ENCODE measurements around the gene CS.
A peak's percentile ranks its signal among the peaks of the same experiment; 100 is the strongest.
"Not testable (repeated sequence)": the region's sequence is repeated elsewhere in the genome, so short reads cannot be mapped to it uniquely, and the experiment has no call there.

Gene CS

DNA sequence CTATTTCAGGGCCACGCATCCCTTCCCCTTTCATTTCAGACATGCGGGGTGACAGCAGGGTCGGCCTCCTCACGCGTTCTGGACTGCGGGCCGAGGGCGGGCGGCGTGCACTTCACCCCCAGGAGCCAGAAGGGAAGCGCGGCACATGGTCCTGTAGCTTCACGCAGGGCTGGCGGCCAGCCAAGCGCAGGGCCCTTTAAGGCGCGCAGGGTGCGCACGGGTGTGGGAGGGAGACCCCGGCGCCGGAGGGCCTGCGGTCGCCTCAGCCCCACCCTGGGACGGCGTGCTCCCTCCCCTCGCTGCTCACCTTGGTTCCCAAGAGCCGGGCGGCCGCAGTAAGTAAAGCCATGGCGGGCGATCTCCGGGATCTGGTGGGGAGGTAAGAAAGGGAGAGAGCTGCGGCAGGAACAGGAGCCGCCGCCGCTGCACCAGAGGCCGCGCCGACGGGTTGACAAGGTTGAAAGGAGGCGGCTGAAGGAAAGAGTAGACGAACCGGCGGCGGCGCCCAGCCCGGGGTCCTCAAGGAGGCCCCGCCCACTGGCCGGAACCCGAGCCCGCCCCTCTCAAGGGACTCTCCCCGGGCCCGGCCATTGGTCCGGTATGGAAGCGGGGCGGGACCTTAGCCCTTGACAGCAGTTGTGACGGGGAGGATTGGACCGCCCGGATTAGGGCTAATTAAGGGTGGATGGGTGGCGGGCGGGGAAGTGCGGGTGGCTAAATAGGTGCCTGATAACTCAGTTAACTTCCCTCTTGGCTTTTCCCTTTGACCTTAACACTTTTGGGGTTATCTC lies at the start of gene CS:
TSS of gene CS (minus strand) at position 478 of the 791 bp plus-strand sequence. CDS start at position 349, 129 bp downstream.
- peak; percentile 99 for DNase-seq

DNA sequence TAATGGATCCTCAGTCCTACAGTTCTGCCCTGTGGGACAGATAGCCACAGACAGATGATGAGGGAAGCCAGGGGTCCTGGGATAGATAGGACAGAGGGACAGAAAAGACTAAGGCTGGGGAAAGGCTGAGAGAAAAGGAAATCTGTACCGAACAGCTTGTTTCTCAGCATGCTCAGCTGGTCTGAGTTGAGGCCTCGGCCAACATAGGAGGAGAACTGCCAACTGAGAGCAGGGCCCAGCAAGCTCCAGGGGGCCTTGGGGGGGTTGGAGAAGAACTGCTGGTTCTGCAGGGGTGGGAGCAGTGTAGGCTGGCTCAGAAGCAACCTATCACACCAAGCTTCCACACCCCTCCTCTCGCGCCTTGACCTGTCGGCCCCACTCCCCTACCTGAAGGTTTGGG lies 48.6 kb upstream of the CS start:
- no peak for DNase-seq

DNA sequence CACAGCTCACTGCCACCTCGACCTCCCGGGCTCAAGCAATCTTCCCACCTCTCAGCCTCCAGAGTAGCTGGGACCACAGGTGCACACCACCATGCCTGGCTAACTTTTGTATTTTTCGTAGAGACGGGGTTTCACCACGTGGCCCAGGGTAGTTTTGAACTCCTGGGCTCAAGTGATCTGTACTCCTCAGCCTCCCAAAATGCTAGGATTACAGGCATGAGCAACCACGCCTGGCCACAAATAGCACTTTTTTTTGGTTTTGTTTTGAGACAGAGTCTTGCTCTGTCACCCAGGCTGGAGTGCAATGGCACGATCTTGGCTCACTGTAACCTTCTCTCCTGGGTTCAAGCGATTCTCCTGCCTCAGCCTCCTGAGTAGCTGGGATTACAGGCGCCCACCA lies 47.1 kb upstream of the CS start:
- DNase-seq = not testable (repeated sequence)

DNA sequence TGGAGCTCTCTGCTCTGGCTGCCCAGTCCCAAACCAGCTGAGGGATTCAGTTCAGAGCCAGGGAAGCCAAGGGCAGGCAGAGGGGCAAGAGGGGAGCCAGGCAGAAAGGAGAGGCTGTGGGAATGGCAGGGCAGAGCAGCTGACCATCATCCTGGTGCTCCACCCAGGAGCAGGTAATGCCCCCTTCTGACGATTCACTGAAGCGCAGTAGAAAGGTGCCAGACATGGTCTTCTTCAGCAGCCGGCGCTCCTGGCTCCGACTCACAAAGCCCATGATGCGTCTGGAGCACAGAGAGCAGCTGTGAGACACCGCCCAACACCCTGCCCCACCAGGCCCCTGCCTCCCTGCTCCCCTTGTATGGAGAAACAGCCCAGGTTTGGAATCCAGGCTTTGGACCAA lies 46.5 kb upstream of the CS start:
- DNase-seq = no peak

DNA sequence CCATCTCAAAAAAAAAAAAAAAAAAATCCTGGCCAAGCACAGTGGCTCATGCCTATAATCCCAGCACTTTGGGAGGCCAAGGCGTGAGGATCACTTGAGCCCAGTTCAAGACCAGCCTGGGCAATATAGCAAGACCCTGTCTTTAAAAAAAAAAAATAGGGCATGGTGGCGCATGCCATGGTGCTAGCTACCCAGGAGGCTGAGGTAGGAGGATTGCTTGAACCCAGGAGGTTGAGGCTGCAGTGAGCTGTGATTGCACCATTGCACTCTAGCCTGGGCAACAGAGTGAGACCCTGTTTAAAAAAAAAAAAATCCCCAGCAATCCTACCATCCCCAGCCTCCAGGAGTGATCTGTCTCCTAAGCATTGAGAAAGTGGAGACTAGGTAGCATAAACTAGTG lies 42.2 kb upstream of the CS start:
- not testable (repeated sequence) for DNase-seq

DNA sequence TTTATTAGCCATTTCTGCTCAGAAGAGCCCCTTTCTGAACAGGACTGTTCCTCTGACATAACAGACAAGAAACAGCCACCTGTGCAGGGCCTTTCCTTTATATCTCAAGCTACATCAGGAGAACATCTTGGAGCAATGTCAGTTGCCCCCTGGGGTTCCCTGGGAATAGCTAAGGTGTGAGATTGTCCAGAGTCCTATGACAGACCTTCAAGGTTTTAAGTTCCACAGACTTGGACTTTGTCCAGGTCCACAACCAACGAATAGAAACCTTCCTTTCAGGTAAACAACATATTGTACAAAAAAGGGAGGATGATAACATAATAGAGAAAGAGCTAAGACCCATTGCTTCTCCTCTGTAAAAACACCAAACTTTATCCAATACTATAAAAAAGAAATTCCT lies 41.5 kb upstream of the CS start:
- no peak for DNase-seq

DNA sequence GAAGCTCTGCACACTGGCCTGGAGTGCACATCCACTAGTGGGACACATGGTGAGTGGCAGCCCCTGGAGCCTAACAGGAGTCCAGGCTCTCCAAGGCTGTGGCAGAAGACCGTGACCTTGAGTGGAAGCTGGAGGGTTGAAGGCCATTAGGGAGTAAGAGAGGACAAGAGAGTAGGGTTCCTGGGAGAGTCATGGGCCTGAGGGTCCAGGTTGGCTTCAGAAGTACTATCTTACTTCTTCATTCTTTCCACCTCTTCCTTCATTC lies 39.0 kb upstream of the CS start:
- DNase-seq = no peak

DNA sequence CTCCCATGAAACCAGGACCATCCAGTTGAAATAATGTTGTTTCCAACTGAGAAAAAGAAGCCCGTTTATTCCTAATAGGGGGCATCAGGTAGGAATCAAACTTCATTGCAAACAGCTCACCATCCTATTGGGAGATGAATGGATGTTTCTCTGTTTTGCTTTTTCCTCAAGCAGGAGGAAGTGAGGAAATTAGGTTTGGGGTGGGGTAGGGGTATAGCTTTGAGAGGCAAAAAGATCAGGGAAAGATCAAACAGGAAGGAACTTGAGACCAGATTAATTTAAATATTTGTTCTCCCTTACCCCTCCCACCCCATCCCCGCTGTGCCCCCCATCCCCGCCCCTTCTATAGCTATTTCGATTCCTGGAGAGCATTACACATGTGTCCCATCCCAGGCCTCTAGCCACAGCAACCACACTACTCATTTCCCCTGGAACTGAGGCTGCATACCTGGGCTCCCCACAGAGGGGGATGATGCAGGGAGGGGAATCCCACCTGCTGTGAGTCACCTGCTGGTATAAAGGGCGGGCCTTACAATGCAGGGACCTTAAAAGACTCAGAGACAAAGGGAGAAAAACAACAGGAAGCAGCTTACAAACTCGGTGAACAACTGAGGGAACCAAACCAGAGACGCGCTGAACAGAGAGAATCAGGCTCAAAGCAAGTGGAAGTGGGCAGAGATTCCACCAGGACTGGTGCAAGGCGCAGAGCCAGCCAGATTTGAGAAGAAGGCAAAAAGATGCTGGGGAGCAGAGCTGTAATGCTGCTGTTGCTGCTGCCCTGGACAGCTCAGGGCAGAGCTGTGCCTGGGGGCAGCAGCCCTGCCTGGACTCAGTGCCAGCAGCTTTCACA lies 38.4 kb upstream of the CS start, which contains the start of gene IL23A:
TSS of gene IL23A (plus strand) at position 577 of the 850 bp plus-strand sequence. CDS start at position 738, 161 bp downstream.
- no peak for DNase-seq

DNA sequence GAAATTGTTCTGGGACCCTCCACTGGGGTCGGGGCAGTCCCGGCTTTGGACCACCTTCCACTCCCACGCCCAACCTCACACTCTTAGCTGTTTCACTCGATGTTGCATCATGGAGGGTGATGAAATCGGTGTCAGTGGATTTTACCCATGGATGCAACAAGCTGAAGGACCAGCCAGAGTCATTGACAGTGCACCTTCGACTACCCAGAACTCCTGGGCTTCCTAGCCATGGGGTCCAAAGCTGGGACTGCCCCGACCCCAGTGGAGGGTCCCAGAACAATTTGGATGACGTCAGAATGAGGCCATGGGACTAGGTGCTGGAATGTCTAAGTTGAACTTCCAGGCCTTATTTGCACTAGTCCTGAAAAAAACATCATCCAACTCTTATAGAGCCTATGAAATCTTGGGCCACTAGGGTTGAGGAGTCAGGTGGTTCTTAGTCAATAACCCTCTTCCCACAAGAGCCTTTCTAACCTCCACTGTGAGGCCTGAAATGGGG lies 37.7 kb upstream of the CS start:
- no peak for DNase-seq

DNA sequence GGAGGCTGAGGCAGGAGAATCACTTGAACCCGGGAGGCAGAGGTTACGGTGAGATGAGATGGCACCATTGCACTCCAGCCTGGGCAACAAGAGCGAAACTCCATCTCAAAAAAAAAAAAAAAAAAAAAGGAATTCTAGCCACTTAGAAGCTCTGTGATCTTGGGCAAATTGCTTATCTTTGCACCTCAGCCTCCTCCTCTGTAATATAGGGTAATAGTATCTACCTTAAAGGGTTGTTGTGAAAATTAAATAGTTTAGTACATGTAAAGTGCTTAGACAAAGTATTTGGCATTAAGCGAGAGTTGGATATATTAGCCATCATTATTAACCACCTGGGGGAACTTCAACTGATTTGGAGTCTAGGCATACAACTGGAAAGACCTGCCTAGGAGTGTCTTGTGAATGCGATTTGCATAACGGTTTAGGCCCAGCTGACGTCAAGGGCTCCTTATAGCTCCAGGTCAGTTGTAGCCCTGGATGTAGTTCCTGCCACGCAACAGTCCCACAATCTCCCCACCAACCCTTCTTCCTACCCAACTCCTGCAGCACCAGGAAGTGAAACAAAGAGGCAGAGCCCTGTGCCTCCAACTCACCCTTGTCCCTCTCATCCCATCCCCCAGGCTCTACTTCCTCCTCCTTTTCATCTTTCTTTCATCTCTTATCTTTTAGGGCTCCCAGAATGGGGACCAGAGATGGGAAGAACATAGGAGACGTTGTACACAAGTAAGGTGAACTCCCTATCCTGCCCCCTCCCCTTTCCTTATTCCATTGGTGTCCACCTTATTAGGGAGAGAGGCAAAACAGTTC lies 36.4 kb upstream of the CS start:
- DNase-seq = no peak

DNA sequence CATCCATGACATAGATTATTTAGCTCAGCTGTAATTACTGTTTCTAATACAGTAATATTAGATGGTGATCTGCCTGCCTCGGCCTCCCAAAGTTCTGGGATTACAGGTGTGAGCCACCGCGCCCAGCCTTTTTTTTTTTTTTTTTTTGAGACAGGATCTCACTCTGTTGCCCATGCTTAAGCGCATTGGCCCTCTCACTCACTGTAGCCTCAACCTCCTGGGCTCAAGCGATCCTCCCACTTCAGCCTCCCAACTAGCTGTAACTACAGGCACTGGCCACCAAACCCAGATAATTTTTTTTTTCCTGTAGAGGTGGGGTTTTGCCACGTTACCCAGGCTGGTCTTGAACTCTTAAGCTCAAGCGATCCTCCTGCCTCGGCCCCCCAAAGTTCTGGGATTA lies 35.4 kb upstream of the CS start:
- DNase-seq = not testable (repeated sequence)

DNA sequence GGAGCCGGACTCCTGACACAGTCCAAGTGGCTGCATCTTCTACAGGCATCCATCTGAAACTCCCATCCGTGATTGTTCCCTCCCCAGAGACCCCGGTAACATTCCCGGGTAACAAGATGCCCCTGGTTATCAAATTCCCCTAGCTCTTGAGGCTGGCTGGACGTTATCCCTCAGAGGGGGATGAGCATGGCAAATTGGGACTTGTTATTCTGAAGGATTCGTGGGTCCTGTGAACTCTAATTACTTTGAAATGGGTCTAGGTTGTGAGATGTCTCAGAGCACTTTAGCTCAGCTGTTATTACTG lies 34.3 kb upstream of the CS start:
- DNase-seq = peak; percentile 20

DNA sequence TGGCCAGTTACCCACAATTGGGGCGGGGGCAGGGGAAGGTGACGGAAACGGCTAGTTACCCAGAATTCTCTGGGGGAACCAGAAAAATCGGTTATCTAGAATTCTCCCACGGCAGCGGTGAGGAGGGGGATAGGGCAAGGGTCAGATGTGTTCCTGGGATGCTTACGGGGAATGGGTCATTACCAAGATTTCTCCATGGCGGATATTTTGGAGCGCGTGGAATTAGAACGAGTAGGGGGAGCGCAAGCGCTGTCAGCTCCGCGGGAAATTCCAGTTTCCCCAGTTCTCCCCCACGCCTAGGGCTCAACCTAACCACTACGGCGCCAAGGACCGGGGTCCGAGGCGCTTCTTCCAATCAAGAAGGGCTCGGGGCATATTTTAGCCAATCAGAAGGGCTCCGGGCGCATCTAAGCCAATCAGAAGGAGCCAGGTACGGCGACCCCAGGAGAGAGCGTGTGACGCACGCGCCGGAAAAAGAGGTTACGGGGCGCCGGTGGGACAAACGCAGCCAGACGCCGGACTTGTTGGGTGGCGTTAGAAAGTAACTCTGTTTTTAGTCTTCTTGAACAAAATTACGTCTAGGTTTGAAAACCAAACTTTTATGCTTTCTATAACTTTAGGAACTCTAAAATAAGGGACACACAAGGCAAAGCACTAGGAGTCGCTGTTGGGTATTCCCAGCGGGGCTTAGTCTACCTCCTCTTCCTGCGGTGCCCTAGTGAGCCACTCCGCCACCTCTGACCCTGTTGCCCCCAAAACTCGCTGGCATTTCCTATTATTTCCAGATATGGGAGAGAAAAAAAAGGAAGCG lies 33.8 kb upstream of the CS start, which contains the start of gene PAN2:
TSS of gene PAN2 (minus strand) at position 322 of the 811 bp plus-strand sequence. CDS start 906 bp downstream, outside the sequence.
- DNase-seq = peak; percentile 99

DNA sequence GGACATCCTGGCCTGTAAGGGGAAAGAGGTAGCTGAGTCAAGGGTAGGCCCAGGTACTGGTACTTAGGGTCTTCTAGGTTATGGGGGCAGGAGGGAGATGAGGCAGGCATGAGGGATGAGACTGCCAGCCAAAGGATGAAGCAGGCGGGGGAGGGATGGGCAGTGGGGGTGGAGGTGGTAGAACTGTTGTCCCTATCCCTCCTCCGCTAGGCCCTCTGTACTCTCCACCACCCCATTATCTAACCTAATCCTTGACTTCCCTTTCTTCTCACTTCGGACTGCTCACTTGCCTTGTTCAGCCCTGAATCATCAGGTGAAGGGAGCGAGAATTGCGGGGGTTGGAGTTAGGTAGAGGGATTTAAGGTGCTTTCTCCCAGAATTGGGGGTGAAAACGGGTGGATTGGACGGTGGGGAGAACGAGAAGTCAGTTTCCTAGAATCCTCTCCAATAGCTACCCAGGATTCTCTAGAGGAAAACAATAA lies 33.1 kb upstream of the CS start:
- no peak for DNase-seq

DNA sequence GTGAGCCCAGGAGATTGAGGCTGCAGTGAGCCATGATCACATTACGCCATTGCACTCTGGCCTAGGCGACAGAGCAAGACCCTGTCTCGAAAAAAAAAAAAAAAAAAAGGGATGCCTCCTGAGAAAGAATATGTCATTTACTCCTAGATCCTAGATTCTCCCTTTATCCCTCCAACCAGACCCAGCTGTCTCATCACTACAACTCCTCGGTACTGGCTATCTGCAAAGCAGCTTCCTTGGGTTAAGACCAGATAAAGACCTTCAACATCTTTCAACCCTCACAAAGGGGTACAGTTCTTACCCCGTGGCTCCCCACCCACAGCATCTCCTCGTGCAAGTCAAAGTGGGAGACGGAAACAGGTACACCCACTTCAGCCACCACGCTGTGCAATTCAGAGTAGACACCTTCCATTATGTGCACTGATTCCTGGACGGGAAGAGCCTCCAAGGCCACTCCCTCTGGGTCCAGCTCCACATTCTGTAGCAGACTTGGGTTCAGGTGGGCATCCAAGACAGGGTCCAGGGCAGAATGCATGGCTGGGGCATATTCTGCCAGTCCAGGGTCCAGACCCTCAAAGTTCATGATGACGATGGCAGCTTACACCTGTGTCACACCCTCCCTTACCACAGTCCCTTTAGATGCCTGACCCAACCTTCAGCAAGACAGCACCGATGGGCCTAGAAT lies 32.5 kb upstream of the CS start:
- DNase-seq = no peak

DNA sequence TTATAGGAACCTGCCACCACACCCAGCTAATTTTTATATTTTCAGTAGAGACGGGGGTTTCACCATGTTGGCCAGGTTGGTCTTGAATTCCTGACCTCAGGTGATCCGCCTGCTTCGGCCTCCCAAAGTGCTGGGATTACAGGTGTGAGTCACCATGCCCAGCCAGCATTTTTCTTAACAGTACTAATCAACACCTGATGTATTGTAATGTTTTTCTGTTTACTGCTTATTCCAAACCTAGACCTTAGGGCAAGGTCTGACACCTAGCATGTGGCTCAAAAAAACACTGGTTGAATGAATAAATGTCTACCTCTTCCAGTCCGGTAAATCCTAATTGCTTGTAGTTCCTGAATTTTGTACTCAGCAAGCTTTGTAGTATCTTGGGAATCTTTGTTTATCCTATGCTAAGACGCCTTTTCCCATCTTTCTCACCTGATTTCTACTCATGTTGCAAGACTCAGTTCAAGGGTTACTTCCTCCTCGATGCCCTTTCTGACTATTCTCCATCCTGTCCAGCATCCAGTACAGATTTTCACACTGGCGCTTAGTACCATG lies 30.9 kb upstream of the CS start:
- DNase-seq = no peak

DNA sequence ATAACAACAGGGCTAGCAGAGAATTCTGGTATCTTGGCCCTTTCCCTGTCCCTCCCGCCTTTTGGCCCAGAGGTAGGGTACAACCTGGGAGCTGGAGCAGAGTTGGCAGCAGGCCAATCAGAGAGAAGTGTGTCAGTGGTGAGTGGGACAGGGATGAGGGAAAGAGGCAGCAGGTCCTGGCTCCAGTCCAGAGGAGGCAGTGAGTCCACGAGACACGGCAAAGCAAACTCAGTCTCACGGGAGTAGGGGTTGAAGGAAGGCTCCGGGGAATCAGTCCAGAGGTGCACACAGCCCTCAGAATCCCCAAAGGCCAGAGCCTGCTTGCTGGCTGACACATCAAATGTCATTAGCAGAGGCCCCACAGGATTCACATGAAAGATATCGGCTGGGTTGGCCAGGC lies 26.4 kb upstream of the CS start:
- DNase-seq = no peak

DNA sequence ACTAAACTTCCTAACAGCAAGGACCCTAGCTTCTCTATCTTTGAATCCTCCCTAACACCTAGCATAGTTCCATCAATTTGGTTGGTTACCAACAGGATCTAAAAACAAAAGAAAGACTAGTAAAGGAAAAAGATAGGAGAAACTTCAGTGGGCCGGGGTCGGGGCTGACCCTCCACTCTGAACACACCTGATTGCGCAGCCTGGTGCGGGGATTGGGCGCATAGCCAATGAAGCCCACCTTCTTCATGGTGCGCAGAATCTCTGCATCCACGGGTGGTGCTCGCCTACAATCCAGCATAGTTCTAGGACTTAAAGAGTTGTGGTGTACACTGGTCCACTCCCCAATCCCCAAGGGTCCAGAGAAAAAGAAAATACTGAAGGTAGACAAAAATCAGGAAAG lies 26.0 kb upstream of the CS start:
- DNase-seq = no peak

DNA sequence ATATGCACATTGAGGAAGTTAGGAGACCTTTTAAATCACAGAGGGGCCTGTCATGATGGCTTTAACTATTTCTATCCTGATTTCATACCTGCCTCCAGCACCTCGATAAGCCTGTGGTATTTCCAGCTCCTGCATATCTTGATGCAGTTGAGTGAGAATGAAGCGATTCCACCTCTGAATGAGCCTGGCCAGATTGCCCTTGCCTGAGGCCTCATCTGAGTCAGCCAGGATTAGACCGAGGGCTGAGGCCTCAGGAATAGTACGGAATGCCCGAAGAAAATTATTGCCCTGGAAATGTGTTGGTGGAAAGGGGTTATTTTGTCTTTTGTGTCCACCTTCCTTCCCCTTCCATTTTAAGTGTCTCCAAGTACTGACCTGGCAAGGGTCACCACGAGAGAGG lies 24.1 kb upstream of the CS start:
- no peak for DNase-seq

DNA sequence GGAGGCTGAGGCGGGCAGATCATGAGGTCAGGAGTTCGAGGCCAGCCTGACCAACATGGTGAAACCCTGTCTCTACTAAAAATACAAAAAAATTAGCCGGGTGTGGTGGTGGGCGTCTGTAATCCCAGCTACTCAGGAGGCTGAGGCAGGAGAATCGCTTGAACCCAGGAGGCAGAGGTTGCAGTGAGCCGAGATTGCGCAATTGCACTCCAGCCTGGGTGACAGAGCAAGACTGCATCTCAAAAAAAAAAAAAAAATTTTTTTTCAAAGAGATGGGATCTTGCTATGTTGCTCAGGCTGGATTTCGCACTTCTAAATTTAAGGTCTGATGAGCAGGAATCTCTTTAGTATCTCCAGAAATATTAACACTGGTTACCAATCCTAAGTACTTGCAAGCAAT lies 21.5 kb upstream of the CS start:
- not testable (repeated sequence) for DNase-seq

DNA sequence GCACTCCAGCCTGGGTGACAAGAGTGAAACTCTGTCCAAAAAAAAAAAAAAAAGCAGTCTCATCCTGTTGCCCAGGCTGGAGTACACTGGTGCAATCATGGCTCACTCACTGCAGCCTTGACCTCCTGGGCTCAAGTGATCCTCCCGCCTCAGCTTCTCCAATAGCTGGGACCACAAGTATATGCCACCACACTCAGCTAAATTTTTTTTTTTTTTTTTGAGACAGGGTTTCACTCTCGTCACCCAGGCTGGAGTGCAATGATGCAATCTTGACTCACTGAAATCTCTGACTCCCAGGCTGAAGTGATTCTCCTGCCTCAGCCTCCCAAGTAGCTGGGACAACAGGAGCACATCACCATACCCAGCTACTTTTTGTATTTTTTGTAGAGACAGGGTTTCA lies 20.9 kb upstream of the CS start:
- DNase-seq = no peak

Measured in hematopoietic multipotent progenitor cell treated with erythropoietin and hydrocortisone succinate and interleukin-3 and kit ligand, for 8 days (in vitro differentiated cells).